ENCODE measurements around the gene MS4A7. TPM values are rescaled to one million over a fixed set of nuclear protein-coding genes. Genes with fewer than 3 reads are reported as not detected.

Gene MS4A7
- total RNA-seq, 1 donor from 2014 or later, result not detected

- no peak overlapping the region for H3K4me3 ChIP-seq (ENCODE audit: low read depth, low read length)
- DNase-seq (ENCODE audit: low read depth), result no peak
- no peaks in the 10 kb centered on the region for H3K36me3 ChIP-seq (ENCODE audit: control insufficient read depth, insufficient read depth, low read length)
- TF ChIP-seq CTCF (IDR thresholded peaks at IDR 0.05; ENCODE audit: insufficient read depth, low read length, poor library complexity, severe bottlenecking), result no peak
- H3K27me3 ChIP-seq (ENCODE audit: control insufficient read depth, insufficient read depth, low read length), result no peaks in the 10 kb centered on the region
Observed at GRCh38 chr11:60372767-60373166, 5.6 kb upstream of the MS4A7 start.

DNA sequence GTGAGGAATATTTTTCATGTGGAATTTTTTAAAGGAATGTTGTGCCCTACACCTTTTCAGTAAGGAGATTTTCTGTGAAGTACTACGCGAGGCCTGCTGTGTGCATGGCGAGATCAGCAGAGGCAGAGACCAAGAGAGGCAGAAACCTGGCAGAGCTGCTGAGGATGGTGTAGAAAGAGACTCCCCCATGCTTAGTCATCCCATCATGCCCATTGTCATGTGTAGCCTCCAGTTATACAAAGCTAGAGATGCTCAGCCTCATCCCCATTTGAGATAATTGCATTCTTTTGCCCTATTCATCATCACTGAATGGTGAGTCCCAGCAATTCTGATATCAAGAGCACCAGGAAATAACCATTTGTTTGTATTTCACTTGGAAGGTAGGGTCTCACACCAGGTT is 3.0 kb upstream of the MS4A7 start:
- DNase-seq (ENCODE audit: low read depth), result no peak
- no peak for TF ChIP-seq CTCF (IDR thresholded peaks at IDR 0.05; ENCODE audit: insufficient read depth, low read length, poor library complexity, severe bottlenecking)
- Histone ChIP-seq H3K4me3 (ENCODE audit: low read depth, low read length) (no peak overlapping the region), H3K36me3 (ENCODE audit: control insufficient read depth, insufficient read depth, low read length) (no peaks in the 10 kb centered on the region), H3K27me3 (ENCODE audit: control insufficient read depth, insufficient read depth, low read length) (no peaks in the 10 kb centered on the region)

- H3K27me3 ChIP-seq (ENCODE audit: control insufficient read depth, insufficient read depth, low read length), result no peaks in the 10 kb centered on the region
- no peak for DNase-seq (ENCODE audit: low read depth)
- no peak overlapping the region for H3K4me3 ChIP-seq (ENCODE audit: low read depth, low read length)
- no peaks in the 10 kb centered on the region for H3K36me3 ChIP-seq (ENCODE audit: control insufficient read depth, insufficient read depth, low read length)
- no peak for TF ChIP-seq CTCF (IDR thresholded peaks at IDR 0.05; ENCODE audit: insufficient read depth, low read length, poor library complexity, severe bottlenecking)
Observed at GRCh38 chr11:60376601-60377000, 1.7 kb upstream of the MS4A7 start.

- H3K36me3 ChIP-seq (ENCODE audit: control insufficient read depth, insufficient read depth, low read length), result no peaks in the 10 kb centered on the region
- DNase-seq (ENCODE audit: low read depth), result no peak
- TF ChIP-seq CTCF (IDR thresholded peaks at IDR 0.05; ENCODE audit: insufficient read depth, low read length, poor library complexity, severe bottlenecking), result no peak
- no peak overlapping the region for H3K4me3 ChIP-seq (ENCODE audit: low read depth, low read length)
- H3K27me3 ChIP-seq (ENCODE audit: control insufficient read depth, insufficient read depth, low read length), result no peaks in the 10 kb centered on the region
Observed at GRCh38 chr11:60377401-60378136, 763 bp upstream of the MS4A7 start.

DNA sequence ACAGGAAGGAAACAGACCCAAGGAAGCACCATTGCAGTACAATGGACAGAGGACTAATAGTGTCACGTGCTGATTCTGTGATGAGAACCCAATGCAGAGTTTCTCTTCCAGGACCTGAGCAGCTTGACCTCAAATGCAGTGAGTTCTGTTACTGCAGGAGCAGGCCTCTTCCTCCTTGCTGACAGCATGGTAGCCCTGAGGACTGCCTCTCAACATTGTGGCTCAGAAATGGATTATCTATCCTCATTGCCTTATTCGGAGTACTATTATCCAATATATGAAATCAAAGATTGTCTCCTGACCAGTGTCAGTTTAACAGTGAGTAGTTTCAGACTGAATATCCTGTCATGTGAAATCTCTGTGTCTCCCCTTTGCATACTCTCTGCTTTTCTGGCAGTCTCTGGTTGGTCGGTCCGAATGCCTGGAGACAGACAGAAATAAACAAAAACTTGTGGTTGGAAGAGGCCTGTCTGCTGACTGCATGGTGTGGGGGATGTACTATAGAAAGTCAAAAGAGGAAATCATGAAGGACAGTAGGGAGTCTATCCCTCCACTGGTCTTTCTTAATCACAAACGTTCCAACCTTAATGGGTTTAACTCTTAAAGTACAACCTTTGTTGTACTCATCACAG is 11.1 kb downstream of the MS4A7 start:
- TF ChIP-seq CTCF (IDR thresholded peaks at IDR 0.05; ENCODE audit: insufficient read depth, low read length, poor library complexity, severe bottlenecking), result no peak
- Histone ChIP-seq H3K4me3 (ENCODE audit: low read depth, low read length) (no peak overlapping the region), H3K36me3 (ENCODE audit: control insufficient read depth, insufficient read depth, low read length) (no peaks in the 10 kb centered on the region), H3K27me3 (ENCODE audit: control insufficient read depth, insufficient read depth, low read length) (no peaks in the 10 kb centered on the region)
- DNase-seq (ENCODE audit: low read depth), result no peak
